NCI-H2081 (cell line): ENCODE measurements around the gene RBM7.
A peak's percentile ranks its signal among the peaks of the same experiment; 100 is the strongest.

Experiments used
- DNase-seq, 2 experiments: peaks; one replicate each; lab custom pipeline; 2025; lab: John Stamatoyannopoulos, UW

Gene RBM7

DNA sequence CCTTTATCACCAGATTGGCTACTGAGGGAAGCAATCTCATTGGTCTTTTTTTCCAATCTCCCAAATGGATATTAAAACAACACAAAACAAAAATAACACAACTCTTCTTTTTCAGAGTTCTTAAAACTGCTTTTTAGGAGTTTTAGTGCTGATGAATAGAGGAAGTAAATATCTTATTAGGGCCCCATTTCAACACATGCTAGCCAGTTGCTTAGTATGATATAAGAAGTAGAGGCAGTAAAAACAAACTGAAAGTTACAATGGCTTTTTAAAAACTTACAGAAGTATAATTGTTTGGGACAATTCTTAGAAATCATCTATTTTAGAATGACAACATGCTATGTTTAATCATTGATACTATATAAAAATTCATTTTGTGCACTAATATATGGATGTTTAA is 3.5 kb upstream of the RBM7 start:
- DNase-seq, result no peak

DNA sequence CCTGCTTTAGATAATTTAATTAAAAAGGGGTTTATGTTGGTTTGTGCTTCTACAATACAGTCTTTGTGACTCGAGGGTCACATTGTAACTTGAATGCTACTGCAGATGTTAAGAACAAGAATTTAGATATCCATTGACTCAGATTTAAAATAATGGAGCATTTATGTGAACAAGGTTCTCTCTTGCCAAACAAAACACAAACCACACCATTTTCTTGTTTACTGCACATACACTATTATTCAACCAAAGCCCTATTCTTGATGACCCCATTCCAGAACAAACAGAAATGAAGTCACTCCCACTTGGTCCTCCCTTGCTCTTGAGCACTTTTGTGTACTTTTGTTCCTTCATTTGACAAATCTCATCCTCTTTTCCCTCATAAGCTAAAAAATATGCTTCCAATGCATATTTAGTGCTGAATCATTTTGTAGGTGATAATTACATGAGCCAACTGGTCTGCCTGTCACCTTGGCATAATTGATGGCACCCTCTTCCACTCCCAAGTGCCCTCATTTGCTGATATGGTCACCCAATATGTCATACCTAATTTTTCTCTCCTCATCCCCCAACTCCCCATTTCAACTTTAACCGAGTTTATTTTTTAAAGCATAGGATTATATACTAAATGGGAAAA is 3.0 kb upstream of the RBM7 start:
- peak in 1 of 2 experiments; percentile 53 for DNase-seq

DNA sequence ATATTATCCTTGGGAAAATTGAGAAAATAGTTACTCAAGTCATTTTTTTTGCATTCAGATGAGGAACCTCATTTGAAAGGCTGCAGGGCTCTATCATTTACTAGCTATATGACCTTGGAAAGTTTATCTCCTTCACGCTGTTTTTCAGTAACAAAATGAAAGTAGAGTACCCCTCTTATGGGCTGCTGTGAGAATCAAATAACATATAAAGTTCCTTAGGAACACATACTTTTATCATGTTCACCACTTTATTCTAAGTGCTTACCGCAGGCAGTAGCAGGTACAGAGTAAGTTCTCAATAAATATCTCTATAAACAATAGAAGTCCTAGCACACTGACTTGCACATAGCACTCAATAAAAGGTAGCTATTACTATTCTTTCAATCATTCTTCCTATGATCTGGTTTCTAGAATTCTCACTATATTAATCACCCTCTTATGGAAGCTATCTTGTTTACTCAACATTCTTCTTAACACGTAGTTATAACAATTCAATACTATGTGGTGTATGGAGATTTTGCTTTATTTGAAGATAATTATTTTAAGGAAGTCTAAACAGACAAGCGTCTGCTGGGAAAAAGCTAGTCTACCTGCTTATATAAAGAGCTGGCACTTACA is 2.1 kb upstream of the RBM7 start:
- no peak for DNase-seq

DNA sequence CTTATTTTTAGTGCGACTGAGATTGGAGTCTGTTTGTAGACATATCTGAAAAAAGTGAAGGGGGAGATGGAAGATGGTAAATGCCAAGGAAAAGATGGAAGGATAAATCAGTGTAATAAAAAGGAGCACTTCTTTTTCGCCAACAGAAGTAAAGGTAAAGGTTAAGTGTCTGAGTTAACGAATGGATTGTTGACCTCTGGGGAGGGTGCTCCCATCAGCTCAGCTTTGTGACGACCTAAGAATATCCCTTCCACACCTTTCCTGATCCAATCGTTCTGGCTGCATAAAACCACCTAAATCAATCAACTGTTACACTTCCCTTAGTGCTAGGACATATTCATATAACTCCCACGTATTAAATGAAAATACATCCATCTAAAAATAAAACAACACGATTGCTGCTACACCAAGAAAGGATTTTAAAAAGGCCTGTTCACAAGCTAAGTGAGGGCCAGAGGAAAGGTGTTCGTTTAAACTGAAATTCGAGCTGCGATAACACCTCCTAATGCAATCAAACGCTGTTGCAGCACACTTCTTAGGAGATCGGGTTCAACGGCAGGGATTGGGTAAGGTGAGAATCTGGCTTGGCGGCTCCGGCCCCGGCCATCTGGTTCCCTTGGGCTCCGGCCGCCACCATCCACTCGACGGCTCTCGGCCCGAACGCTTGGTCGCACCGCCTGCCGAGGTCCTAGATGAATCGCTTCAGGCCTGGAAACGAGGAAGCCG is 813 bp upstream of the RBM7 start:
- DNase-seq, result peak; percentile 65 to 79

DNA sequence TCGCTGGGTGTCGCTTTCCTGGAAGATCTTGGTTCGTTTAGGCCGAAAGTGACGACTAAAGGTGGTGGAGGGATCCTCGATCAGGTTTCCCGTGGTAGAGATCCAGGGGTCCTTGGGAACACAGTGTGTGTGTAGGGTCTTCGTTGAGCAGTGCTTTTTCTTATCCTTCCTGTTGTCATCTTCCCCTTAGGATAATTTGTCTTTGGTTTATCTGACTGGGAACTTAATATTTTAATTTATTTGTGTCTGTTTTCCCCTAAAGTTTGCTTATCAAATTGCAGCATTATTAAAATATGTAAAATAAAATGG is 403 bp downstream of the RBM7 start:
- DNase-seq, result no peak

DNA sequence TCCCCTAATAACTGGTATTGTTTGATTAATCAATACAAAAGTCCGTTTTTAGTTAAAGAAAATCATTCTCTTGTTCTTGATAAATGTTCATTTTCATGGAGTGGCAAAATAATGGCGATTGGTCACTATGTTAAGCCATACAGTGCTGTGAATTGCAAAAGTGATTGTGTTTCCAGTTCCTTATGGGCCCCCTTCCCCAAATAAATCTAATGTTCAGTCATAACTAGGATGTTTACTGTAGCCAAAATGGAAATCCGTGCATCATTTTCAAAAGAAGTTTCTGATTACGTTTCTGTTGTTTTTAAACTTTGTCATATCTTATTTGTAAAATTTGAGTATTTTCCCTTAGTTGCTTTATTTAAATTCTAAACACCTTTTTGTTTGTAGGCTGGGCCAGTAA is 845 bp downstream of the RBM7 start:
- no peak for DNase-seq

DNA sequence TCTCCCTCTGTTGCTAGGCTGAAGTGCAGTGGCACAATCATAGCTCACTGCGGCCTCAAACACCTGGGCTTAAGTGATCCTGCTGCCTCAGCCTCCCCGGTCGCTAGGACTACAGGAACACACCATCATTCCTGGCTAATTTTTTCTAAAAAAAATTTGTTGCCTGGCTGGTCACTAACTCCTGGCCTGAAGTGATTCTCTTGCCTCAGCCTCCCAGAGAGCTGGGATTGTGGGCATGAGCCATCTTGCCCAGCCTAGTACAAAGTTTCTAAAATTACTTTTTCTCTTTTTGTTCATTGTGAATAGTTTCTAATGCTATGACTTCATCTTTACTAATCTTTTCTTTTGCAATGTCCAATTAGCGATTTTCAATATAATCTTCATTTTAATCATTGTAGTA is 12.5 kb downstream of the RBM7 start:
- no peak for DNase-seq

DNA sequence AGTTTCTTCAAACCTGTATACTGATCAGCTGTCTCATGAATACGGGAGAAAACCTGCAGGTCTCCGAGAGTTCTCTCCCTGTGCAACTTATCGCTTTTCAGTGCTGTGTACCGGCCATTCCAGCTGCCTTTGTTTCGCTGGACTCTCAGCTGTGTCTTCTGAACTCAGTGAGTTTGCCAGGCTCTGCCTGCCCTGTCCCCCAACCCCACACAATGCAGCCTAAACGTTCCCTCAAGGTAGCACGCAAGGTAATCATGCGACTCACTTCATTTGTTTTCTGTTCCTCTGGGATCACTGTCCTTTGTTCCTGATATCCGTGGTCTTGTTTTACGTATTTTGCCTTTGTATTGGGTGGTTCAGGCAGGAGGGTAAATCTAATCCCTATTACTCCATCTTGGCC is 13.5 kb downstream of the RBM7 start:
- DNase-seq, result no peak

DNA sequence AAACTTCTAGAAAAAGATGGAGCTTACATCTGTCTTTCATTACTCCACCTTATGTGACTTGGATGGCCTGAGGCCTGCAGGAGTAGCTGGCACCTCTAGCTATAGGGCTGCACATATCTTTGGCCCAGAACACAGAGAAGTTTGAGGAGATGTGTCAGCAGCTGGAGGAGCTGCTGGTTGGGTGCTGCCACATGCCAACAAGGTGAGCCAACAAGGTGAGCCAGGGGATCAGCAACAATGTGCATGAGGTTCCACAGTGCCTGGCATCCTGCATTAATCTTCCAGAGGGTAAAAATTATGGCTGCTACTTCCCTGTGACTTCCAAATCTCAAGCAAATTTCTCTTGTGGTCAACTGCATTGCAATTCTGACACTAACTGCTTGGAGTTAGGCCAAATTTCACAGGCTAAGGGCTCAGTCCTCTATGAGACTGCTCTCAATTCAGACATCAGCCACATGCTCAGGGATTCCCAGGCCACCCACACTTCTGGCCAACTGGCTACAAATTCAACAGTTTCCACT is 16.0 kb downstream of the RBM7 start:
- no peak for DNase-seq

DNA sequence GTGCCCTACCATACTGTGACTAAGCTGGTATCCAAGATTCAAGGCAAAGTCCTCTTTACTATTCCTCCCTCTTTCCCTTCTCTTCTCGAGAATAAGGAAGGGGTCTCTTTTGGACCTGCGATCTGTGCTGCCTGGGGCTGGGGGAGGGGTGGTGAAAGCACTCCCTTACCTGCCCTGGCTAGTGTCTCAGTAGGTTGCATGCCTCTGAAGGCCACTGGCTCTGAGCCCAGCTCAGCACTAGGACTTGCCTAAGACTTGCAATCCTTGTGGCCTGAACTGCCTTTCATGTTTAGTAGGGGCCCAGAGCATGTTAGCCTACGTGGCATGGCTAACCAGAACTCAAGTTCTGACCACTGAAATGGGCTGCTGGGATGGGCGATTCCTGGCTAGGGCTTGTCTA is 25.8 kb downstream of the RBM7 start:
- DNase-seq, result no peak

DNA sequence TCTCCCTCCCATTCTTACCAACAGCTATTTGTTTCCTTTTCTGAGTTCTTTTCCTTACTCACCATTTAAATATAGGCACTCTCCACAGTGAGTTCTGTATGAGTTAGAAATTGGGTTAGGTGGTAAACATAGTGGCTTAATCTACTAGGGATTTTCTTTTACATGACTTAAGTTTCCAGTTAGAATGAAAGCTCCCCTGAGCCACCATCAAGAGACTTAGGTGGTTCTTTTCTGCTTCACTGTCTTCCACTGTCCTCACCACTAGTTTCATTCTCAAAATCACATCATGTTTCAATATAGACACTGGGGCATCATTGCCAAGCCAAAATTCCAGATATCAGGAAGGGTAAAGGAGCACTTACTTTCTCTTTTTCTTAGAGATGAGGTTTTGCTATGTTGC is 29.8 kb downstream of the RBM7 start:
- no peak for DNase-seq

DNA sequence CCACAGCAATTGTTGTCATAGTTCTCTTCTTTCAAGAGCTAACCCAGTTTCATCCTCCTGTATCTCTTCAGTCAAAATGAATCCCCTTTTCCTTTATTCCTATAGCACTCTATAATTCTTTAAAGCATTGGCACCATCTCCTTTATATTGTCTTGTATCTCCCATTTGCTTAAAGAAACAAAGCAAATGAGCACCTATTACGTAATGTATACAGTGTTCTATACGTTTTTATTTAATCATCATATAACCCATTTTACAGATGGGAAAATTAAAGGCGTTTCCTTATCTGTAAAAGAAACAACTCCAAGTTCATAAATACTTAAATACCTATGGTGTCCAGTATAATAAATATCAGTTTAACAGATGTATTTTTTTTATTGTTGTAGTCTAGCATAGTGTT is 32.4 kb downstream of the RBM7 start:
- DNase-seq, result no peak

DNA sequence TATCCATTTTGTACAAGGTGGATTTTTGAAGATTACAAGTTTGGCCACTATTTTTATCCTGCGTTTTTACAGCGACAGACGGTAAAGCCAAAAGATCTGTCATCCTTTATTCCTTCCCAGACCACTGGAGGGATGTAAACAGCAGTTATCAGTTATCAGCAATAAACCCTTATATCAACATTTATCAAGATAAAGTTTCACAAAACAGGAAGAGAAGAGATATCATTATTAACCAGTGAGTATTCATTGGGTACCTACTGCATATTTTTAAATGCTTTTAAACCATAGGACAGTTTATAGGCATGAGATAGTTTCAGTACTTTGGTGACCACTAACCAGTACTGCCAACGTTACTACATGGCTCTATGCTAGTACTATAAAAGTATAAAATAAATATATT is 32.9 kb downstream of the RBM7 start:
- DNase-seq, result no peak

DNA sequence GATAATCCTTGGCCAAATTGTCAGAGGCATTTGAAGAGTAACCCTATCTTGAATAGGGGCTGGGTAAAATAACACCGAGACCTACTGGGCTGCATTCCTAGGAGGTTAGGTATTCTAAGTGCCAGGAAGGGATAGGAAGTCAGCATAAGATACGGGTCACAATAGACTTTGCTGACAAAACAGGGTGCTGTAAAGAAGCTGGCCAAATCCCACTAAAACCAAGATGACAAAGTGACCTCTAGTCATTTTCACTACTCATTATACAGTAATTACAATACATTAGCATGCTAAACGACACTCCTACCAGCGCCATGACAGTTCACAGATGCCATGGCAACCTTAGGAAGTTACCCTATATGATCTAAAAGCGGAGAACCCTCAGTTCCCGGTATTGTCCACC is 37.8 kb downstream of the RBM7 start:
- no peak for DNase-seq

DNA sequence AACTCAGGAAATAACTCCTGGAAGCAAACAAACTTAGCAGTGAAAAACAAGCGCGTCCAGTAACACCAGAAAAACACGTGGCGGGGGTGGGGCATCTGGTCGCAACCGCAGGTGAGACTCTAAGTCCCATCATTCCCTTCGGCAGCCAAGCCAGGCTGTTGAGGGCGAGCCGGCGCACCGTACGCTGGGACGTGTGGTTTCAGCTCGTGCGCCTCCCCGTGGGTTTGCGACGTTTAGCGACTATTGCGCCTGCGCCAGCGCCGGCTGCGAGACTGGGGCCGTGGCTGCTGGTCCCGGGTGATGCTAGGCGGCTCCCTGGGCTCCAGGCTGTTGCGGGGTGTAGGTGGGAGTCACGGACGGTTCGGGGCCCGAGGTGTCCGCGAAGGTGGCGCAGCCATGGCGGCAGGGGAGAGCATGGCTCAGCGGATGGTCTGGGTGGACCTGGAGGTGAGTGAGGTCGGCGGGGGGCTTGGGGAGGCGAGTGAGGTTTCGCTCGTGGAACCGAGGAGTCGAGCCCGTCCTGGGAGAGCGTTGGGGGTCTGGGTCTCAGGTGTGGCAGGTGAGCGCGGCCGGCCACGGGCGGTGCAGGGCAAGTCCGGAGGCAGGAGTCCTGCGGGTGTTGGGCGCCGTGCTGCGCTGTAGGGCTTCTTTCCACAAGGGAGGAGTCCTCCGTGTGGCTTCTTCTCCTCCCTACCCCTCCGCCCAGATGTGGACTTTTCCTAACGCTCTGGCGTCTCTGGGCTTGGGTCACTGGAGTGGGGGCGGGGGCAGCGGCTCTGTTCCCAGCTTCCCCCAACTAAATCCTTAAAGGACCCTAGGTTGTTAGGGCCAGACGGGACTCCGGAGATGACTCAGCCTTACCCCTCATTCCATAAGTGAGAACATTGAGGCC is 39.0 kb downstream of the RBM7 start, which contains the start of gene REXO2:
REXO2 (plus strand) TSS at position 239 of the 892 bp plus-strand sequence; CDS start at position 301, 62 bp downstream.
- DNase-seq, result peak; percentile 96 to 98

DNA sequence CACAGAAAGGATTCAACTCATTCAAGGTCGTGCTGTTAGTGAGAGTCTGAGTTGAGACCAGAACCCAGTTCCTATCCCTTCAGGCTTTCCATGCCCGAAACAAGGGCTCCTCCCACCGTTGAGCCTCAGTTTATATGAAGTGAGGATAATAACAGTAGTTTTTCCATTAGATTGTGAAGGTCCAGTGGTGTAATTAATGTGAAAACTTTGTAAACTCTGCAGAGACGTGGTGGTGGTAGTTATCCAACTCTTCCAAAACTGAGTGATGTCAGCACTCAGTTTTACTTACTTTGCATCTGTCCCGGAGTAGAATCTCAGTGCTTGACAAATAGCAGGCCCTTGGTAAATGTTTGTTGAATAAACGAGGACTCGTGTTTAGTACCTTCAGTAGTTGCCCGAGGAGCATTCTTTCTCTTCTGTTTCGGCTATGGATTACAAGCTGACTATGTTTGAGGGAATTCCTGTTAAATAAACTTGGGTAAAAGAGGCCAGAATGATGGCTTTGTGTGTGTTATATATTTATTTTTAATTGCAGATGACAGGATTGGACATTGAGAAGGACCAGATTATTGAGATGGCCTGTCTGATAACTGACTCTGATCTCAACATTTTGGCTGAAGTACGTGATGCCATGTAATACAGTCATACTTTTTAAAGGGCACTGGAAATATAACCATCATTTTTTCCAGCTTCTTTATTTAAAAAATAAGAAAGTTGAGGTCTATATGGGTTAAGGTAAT is 39.8 kb downstream of the RBM7 start:
- DNase-seq, result no peak

DNA sequence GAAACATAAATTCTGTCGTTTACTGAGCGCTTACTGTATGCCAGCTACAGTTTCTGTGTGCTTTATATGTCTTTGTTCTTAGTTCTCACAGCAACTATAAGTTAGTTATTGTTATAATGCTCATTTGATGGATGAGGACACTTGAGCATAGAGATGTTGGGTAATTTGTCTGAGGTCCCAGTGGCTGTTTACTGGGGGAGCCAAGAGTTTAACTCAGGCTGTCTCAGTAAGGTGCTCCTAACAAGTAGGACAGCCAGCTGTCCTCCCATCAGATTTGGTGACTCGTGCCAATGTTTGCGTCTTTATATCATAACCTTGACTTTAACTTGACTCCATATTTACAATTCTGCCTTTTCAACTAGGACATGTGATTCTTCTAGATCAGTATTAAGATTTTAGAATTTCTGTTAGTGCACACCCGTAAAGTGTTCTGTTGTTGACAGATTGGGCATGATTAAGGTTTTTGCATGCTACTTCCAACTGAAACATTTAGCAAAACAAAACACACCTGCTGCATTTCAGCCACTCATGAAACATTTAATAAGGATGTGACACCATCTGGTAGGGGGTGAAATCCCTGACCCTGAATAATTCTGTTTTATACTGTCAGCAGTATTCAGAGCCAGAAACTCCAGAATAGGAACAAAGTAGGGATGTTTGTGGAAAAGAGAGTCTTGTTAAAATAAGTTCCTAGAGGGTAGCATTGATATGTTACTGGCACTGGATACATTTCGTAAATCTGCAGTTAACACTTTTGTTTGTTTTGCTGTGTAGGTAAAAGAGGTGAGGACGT is 40.7 kb downstream of the RBM7 start:
- DNase-seq, result peak; percentile 46 to 76

DNA sequence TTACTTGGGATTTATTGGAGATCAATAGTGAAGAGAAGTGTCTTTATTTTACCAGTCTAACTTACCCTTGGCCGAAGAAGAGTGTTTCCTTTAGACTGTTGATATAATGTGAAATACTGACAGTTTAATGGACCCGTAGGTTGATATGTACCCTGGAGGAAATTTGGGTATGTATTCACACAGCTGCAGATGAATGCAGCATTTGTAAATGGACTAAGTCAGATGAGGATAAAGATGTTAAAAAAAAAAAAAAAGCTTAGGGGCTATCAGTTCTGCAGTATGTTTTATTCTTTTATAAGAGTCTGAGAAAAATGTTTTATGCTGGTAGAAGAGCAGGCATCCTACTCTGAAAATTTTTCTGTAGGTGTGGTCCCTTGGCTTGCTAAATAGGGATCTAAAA is 41.5 kb downstream of the RBM7 start:
- peak in 1 of 2 experiments; percentile 53 for DNase-seq

DNA sequence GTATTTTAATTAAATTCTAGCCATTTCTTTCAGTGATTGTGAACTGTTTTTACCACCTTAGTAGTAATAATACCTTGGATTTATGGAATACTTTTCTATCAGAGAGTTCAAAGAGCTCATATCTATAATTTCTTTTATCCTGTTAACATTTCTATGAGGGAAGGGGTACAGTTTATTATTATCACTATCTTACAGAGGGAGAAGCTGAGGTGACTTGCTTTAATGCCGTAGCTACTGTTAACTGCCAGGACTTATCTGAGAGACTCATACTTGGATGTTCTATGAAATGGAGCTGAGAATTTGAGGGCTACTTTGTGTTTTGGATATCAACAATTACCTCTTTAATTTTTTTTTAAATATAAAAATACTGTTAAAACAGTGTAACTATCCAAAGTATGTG is 42.1 kb downstream of the RBM7 start:
- no peak for DNase-seq

DNA sequence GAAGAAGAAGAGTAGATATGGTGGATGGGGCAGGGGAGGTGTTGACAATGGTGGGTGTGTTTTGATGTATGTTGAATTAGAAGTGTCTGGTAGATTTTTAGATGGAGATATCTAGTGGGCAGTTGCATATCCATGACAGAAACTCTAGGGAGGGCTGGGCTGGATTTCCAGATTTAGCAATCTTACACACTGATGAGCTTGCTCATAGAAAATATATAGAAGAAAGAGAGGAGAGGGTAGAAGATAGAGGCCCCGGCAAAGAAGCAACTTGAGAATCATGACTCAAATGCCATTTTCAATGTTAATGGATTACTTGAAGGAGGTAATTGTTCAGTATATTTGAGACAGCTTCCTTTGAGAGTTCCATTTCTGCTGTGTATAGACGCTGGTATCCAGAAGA is 47.0 kb downstream of the RBM7 start:
- no peak for DNase-seq

DNA sequence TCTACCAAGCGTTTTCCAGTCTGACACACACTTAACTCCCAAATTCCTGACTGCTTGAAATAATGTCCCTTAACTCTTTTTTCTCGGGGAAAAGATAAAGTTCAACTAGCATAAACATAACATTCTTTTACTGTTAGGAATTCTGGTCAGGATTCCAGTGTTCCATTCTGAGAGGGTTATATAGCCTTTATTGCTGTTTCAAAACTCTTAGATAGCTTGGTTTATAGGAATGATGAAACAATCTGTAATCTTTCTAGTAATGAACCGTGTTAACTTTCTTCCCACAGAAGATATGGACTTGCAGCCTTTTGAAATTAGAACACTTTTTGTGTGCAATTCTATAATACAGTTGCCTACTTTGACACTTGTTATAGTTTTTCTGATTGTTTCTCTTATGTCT is 47.4 kb downstream of the RBM7 start:
- no peak for DNase-seq
